Brain microvascular endothelial cell (primary cell): ENCODE results near the gene C4A.
"Not testable (repeated sequence)": the region's sequence is repeated elsewhere in the genome, so short reads cannot be mapped to it uniquely, and the experiment has no call there.

Experiments used
- DNase-seq: peaks from one replicate; pipeline ENCODE4 v3.0.0-alpha.2; 2020
- H3K27ac ChIP-seq: fragments of 250-450 bp; sonication (Bioruptor Pico); 2 replicates; pipeline ENCODE4 v1.5.1; 2020; ENCODE audit warnings: mild to moderate bottlenecking, moderate library complexity
- H3K27me3 ChIP-seq: fragments of 250-450 bp; sonication (Bioruptor Pico); replicated peaks from 2 replicates; pipeline ENCODE4 v1.5.1; 2020; ENCODE audit warnings: mild to moderate bottlenecking
- H3K36me3 ChIP-seq: fragments of 250-450 bp; sonication (Bioruptor Pico); replicated peaks from 2 replicates; pipeline ENCODE4 v1.5.1; 2020; ENCODE audit warnings: mild to moderate bottlenecking
- H3K4me3 ChIP-seq: 2 replicates; pipeline ENCODE4 v1.5.1; 2011; ENCODE audit warnings: low read depth, mild to moderate bottlenecking, control low read depth, low read length, moderate library complexity
- CTCF ChIP-seq: IDR thresholded peaks from 2 replicates; pipeline ENCODE4 v1.5.1; 2011; ENCODE audit warnings: low read depth, mild to moderate bottlenecking, moderate library complexity, low read length, control low read depth, inconsistent platforms; ENCODE audit errors: missing control alignments
- in situ Hi-C: cut with HindIII; loops from 2 replicates; pipeline ENCODE4 v1.10.0; 2017; ENCODE audit warnings: low sequenced_read_pairs, low pct_ligation_motif_present

C4A gene

GRCh38 chr6:32044916-32045315 is 63.1 kb downstream of the C4A start:
- H3K4me3 ChIP-seq, H3K36me3 ChIP-seq, DNase-seq, H3K27me3 ChIP-seq, in situ Hi-C loops, H3K27ac ChIP-seq: not testable (repeated sequence)

GRCh38 chr6:32045811-32046449 is 64.1 kb downstream of the C4A start:
- Histone ChIP-seq H3K4me3 (no peak overlapping the region), H3K27me3 (no peaks in the 10 kb centered on the region), H3K36me3 (no peaks in the 10 kb centered on the region), H3K27ac (no peak overlapping the region)
- in situ Hi-C loops: no loop called here
- TF ChIP-seq CTCF: no peak
- no peak for DNase-seq

GRCh38 chr6:32046450-32047083 is 64.7 kb downstream of the C4A start:
- Histone ChIP-seq H3K27me3 (peaks cover 1% of the 10 kb centered on the region), H3K4me3 (no peak overlapping the region), H3K27ac (no peak overlapping the region), H3K36me3 (no peaks in the 10 kb centered on the region)
- in situ Hi-C loops: no loop called here
- peak; percentile 8 for TF ChIP-seq CTCF
- no peak for DNase-seq

GRCh38 chr6:32047084-32047478 is 65.2 kb downstream of the C4A start:
- peak; percentile 6 for DNase-seq
- in situ Hi-C loops: no loop called here
- no peak for TF ChIP-seq CTCF
- Histone ChIP-seq H3K4me3 (no peak overlapping the region), H3K36me3 (no peaks in the 10 kb centered on the region), H3K27ac (no peak overlapping the region), H3K27me3 (peaks cover 4% of the 10 kb centered on the region)

- in situ Hi-C loops: no loop called here
- Histone ChIP-seq H3K27ac (no peak overlapping the region), H3K27me3 (peaks cover 4% of the 10 kb centered on the region), H3K4me3 (no peak overlapping the region), H3K36me3 (no peaks in the 10 kb centered on the region)
- DNase-seq: no peak
- no peak for TF ChIP-seq CTCF
Measured at GRCh38 chr6:32047539-32047854, 65.6 kb downstream of the C4A start.

- in situ Hi-C loops: no loop called here
- TF ChIP-seq CTCF: peak; percentile 82
- Histone ChIP-seq H3K27ac (no peak overlapping the region), H3K36me3 (no peaks in the 10 kb centered on the region), H3K27me3 (peaks cover 4% of the 10 kb centered on the region), H3K4me3 (no peak overlapping the region)
- peak; percentile 23 for DNase-seq
Measured at GRCh38 chr6:32047855-32048766, 66.3 kb downstream of the C4A start.

- in situ Hi-C loops, H3K27me3 ChIP-seq, DNase-seq, H3K4me3 ChIP-seq, H3K27ac ChIP-seq, H3K36me3 ChIP-seq: not testable (repeated sequence)
Measured at GRCh38 chr6:32049149-32049548, 67.3 kb downstream of the C4A start.

GRCh38 chr6:32049736-32050135 is 67.9 kb downstream of the C4A start:
- in situ Hi-C loops, H3K36me3 ChIP-seq, DNase-seq, H3K27me3 ChIP-seq, H3K27ac ChIP-seq, H3K4me3 ChIP-seq: not testable (repeated sequence)
